ENCODE data around the gene STARD3.
A peak's percentile ranks its signal among the peaks of the same experiment; 100 is the strongest.

STARD3 gene

GRCh38 chr17:39664581-39665561 lies 27.9 kb downstream of the STARD3 start, which contains the start of gene TCAP:
TSS of gene TCAP (plus strand) at chr17:39665349. CDS start at chr17:39665360, 11 bp downstream.
- H3K9me3 ChIP-seq (ENCODE audit: control extremely low read depth in 1 of 5, control insufficient read depth in 4 of 5, insufficient read depth in 2 of 5, low read depth in 1 of 5, low read length in 4 of 5) = no peaks in the 10 kb centered on the region
- peaks cover 0 to 23% (median 7%) of the 10 kb centered on the region in 5 experiments for H3K27me3 ChIP-seq (replicated peaks in 2 of 5; ENCODE audit: control insufficient read depth in 4 of 5, insufficient read depth in 5 of 5, low read length in 4 of 5)
- H3K27ac ChIP-seq (ENCODE audit: insufficient read depth in 1 of 2, low read depth in 1 of 2, low read length in 2 of 2, poor library complexity in 1 of 2, severe bottlenecking in 2 of 2) = no peak within 1 kb of the TSS
- H3K4me3 ChIP-seq (ENCODE audit: control insufficient read depth in 1 of 7, extremely low read depth in 1 of 7, insufficient read depth in 4 of 7, low read depth in 2 of 7, low read length in 6 of 7) = no peak within 1 kb of the TSS
- peaks cover 0 to 79% (median 45%) of the 10 kb centered on the region in 4 experiments for H3K4me1 ChIP-seq (ENCODE audit: control extremely low read depth in 1 of 4, control insufficient read depth in 4 of 4, insufficient read depth in 4 of 4, low read length in 3 of 4)
- H3K36me3 ChIP-seq (ENCODE audit: control insufficient read depth in 4 of 4, insufficient read depth in 4 of 4, low read length in 3 of 4) = peaks cover 0 to 32% (median 15%) of the 10 kb centered on the region in 4 experiments
- CTCF ChIA-PET = interaction anchor here (0.8 to 22.5 kb wide), 7 partner anchors 11 to 114 kb away, joined by 3 to 445 read pairs (median 7); partner anchors contain the start of gene PPP1R1B
- no peak for DNase-seq
- POLR2A ChIA-PET = no interaction called here
- 86% methylated on average over 11 of the region's 15 CpGs for WGBS (ENCODE audit: insufficient coverage)

GRCh38 chr17:39665642-39666224 lies 28.8 kb downstream of the STARD3 start:
- ChIA-PET CTCF (interaction anchor here (0.6 to 22.5 kb wide), 9 partner anchors 12 to 40 kb away, joined by 3 to 445 read pairs (median 4); partner anchors contain the start of gene PPP1R1B), POLR2A (interaction anchor here (0.7 kb wide), 1 partner anchor 15 kb away, joined by 3 read pairs; no protein-coding TSS in a partner anchor)
- H3K27me3 ChIP-seq (replicated peaks in 2 of 5; ENCODE audit: control insufficient read depth in 4 of 5, insufficient read depth in 5 of 5, low read length in 4 of 5) = peaks cover 0 to 26% (median 7%) of the 10 kb centered on the region in 5 experiments
- peak in 2 of 3 donors; percentile 52 to 62 for DNase-seq
- no peak overlapping the region for H3K27ac ChIP-seq (ENCODE audit: insufficient read depth in 1 of 2, low read depth in 1 of 2, low read length in 2 of 2, poor library complexity in 1 of 2, severe bottlenecking in 2 of 2)
- H3K4me1 ChIP-seq (ENCODE audit: control extremely low read depth in 1 of 4, control insufficient read depth in 4 of 4, insufficient read depth in 4 of 4, low read length in 3 of 4) = peaks cover 0 to 70% (median 41%) of the 10 kb centered on the region in 4 experiments
- WGBS (ENCODE audit: insufficient coverage) = 90% methylated on average over 17 of the region's 17 CpGs
- peaks cover 0 to 23% (median 12%) of the 10 kb centered on the region in 4 experiments for H3K36me3 ChIP-seq (ENCODE audit: control insufficient read depth in 4 of 4, insufficient read depth in 4 of 4, low read length in 3 of 4)
- H3K9me3 ChIP-seq (ENCODE audit: control extremely low read depth in 1 of 5, control insufficient read depth in 4 of 5, insufficient read depth in 2 of 5, low read depth in 1 of 5, low read length in 4 of 5) = no peaks in the 10 kb centered on the region
- H3K4me3 ChIP-seq (ENCODE audit: control insufficient read depth in 1 of 7, extremely low read depth in 1 of 7, insufficient read depth in 4 of 7, low read depth in 2 of 7, low read length in 6 of 7) = no peak overlapping the region

GRCh38 chr17:39666231-39666600 lies 29.3 kb downstream of the STARD3 start:
- 92% methylated on average over 2 of the region's 2 CpGs for WGBS (ENCODE audit: insufficient coverage)
- Histone ChIP-seq H3K36me3 (ENCODE audit: control insufficient read depth in 4 of 4, insufficient read depth in 4 of 4, low read length in 3 of 4) (peaks cover 0 to 19% (median 9%) of the 10 kb centered on the region in 4 experiments), H3K27me3 (replicated peaks in 2 of 5; ENCODE audit: control insufficient read depth in 4 of 5, insufficient read depth in 5 of 5, low read length in 4 of 5) (peaks cover 0 to 26% (median 7%) of the 10 kb centered on the region in 5 experiments), H3K27ac (ENCODE audit: insufficient read depth in 1 of 2, low read depth in 1 of 2, low read length in 2 of 2, poor library complexity in 1 of 2, severe bottlenecking in 2 of 2) (no peak overlapping the region), H3K9me3 (ENCODE audit: control extremely low read depth in 1 of 5, control insufficient read depth in 4 of 5, insufficient read depth in 2 of 5, low read depth in 1 of 5, low read length in 4 of 5) (no peaks in the 10 kb centered on the region), H3K4me3 (ENCODE audit: control insufficient read depth in 1 of 7, extremely low read depth in 1 of 7, insufficient read depth in 4 of 7, low read depth in 2 of 7, low read length in 6 of 7) (no peak overlapping the region), H3K4me1 (ENCODE audit: control extremely low read depth in 1 of 4, control insufficient read depth in 4 of 4, insufficient read depth in 4 of 4, low read length in 3 of 4) (peaks cover 0 to 66% (median 38%) of the 10 kb centered on the region in 4 experiments)
- ChIA-PET POLR2A (interaction anchor here (0.7 kb wide), 1 partner anchor 15 kb away, joined by 3 read pairs; no protein-coding TSS in a partner anchor), CTCF (interaction anchor here (0.6 to 22.5 kb wide), 8 partner anchors 11 to 64 kb away, joined by 3 to 445 read pairs (median 6); partner anchors contain the start of genes MIEN1 and PPP1R1B)
- no peak for DNase-seq

- H3K27me3 ChIP-seq (replicated peaks in 2 of 5; ENCODE audit: control insufficient read depth in 4 of 5, insufficient read depth in 5 of 5, low read length in 4 of 5) = peaks cover 0 to 30% (median 11%) of the 10 kb centered on the region in 5 experiments
- no peak overlapping the region for H3K4me3 ChIP-seq (ENCODE audit: control insufficient read depth in 1 of 7, extremely low read depth in 1 of 7, insufficient read depth in 4 of 7, low read depth in 2 of 7, low read length in 6 of 7)
- H3K36me3 ChIP-seq (ENCODE audit: control insufficient read depth in 4 of 4, insufficient read depth in 4 of 4, low read length in 3 of 4) = peaks cover 0 to 13% (median 6%) of the 10 kb centered on the region in 4 experiments
- H3K4me1 ChIP-seq (ENCODE audit: control extremely low read depth in 1 of 4, control insufficient read depth in 4 of 4, insufficient read depth in 4 of 4, low read length in 3 of 4) = peaks cover 0 to 66% (median 36%) of the 10 kb centered on the region in 4 experiments
- 81% methylated on average over 9 of the region's 11 CpGs for WGBS (ENCODE audit: insufficient coverage)
- ChIA-PET POLR2A (no interaction called here), CTCF (interaction anchor here (0.6 to 22.5 kb wide), 8 partner anchors 11 to 63 kb away, joined by 3 to 445 read pairs (median 6); partner anchors contain the start of genes MIEN1 and PPP1R1B)
- H3K9me3 ChIP-seq (ENCODE audit: control extremely low read depth in 1 of 5, control insufficient read depth in 4 of 5, insufficient read depth in 2 of 5, low read depth in 1 of 5, low read length in 4 of 5) = no peaks in the 10 kb centered on the region
- peak in 1 of 3 donors; percentile 22 for DNase-seq
- peak overlapping the region in 1 of 2 experiments; percentile 43 for H3K27ac ChIP-seq (ENCODE audit: insufficient read depth in 1 of 2, low read depth in 1 of 2, low read length in 2 of 2, poor library complexity in 1 of 2, severe bottlenecking in 2 of 2)
Observed at GRCh38 chr17:39666601-39667261, 29.8 kb downstream of the STARD3 start.

GRCh38 chr17:39667262-39667944 lies 30.5 kb downstream of the STARD3 start:
- H3K4me3 ChIP-seq (ENCODE audit: control insufficient read depth in 1 of 7, extremely low read depth in 1 of 7, insufficient read depth in 4 of 7, low read depth in 2 of 7, low read length in 6 of 7) = peak overlapping the region in 4 of 7 experiments; percentile 17 to 63 (median 41)
- H3K27me3 ChIP-seq (replicated peaks in 2 of 5; ENCODE audit: control insufficient read depth in 4 of 5, insufficient read depth in 5 of 5, low read length in 4 of 5) = peaks cover 0 to 31% (median 11%) of the 10 kb centered on the region in 5 experiments
- H3K9me3 ChIP-seq (ENCODE audit: control extremely low read depth in 1 of 5, control insufficient read depth in 4 of 5, insufficient read depth in 2 of 5, low read depth in 1 of 5, low read length in 4 of 5) = no peaks in the 10 kb centered on the region
- CTCF ChIA-PET = interaction anchor here (2.4 to 22.5 kb wide), 4 partner anchors 10 to 42 kb away, joined by 23 to 445 read pairs (median 91); partner anchors contain the start of gene PPP1R1B
- H3K4me1 ChIP-seq (ENCODE audit: control extremely low read depth in 1 of 4, control insufficient read depth in 4 of 4, insufficient read depth in 4 of 4, low read length in 3 of 4) = peaks cover 0 to 66% (median 36%) of the 10 kb centered on the region in 4 experiments
- H3K27ac ChIP-seq (ENCODE audit: insufficient read depth in 1 of 2, low read depth in 1 of 2, low read length in 2 of 2, poor library complexity in 1 of 2, severe bottlenecking in 2 of 2) = peak overlapping the region in 1 of 2 experiments; percentile 43
- 5% methylated on average over 33 of the region's 49 CpGs for WGBS (ENCODE audit: insufficient coverage)
- peak in 1 of 3 donors; percentile 52 for DNase-seq
- POLR2A ChIA-PET = no interaction called here
- peaks cover 0 to 7% (median 3%) of the 10 kb centered on the region in 4 experiments for H3K36me3 ChIP-seq (ENCODE audit: control insufficient read depth in 4 of 4, insufficient read depth in 4 of 4, low read length in 3 of 4)
